Esophagus (tissue), 2 donors: ENCODE results near the gene DGUOK. TPM values are rescaled to one million over a fixed set of nuclear protein-coding genes. Genes with fewer than 3 reads are reported as not detected.
"Not testable (repeated sequence)": the region's sequence is repeated elsewhere in the genome, so short reads cannot be mapped to it uniquely, and the experiment has no call there.

Source experiments
- H3K27ac ChIP-seq, 2 donors: one replicate each; pipeline ENCODE4 v1.5.1; 2013; ENCODE audit warnings: low read depth in 2 of 2, mild to moderate bottlenecking in 2 of 2, inconsistent platforms in 1 of 2, low read length in 1 of 2, moderate library complexity in 1 of 2
- H3K27me3 ChIP-seq, 2 donors: one replicate each; pipeline ENCODE4 v1.6.1; 2013; ENCODE audit warnings: low read length in 2 of 2, control low read depth in 1 of 2, mild to moderate bottlenecking in 1 of 2; ENCODE audit not compliant: insufficient read depth in 2 of 2, control insufficient read depth in 1 of 2
- H3K36me3 ChIP-seq, 2 donors: one replicate each; pipeline ENCODE4 v1.6.1; 2013; ENCODE audit warnings: low read length in 1 of 2; ENCODE audit not compliant: control insufficient read depth in 2 of 2, insufficient read depth in 2 of 2
- H3K4me1 ChIP-seq, 2 donors: one replicate each; pipeline ENCODE4 v1.6.1; 2013; ENCODE audit warnings: low read length in 1 of 2; ENCODE audit not compliant: control insufficient read depth in 2 of 2, insufficient read depth in 2 of 2
- H3K4me3 ChIP-seq, 2 donors: one replicate each; pipeline ENCODE4 v1.5.1; 2013; ENCODE audit warnings: low read length in 2 of 2, mild to moderate bottlenecking in 2 of 2, low read depth in 1 of 2, moderate library complexity in 1 of 2
- H3K9me3 ChIP-seq, 2 donors: one replicate each; pipeline ENCODE4 v1.6.1; 2013; ENCODE audit warnings: mild to moderate bottlenecking in 2 of 2, low read depth in 1 of 2, low read length in 1 of 2, moderate library complexity in 1 of 2; ENCODE audit not compliant: control insufficient read depth in 2 of 2, insufficient read depth in 1 of 2
- WGBS, 2 donors: extraction: QIAGEN DNeasy Blood & Tissue Kit; methylation state at CpG; one replicate each; pipeline ENCODE4 v1.1.7; 2013; 5-methylcytosine and 5-hydroxymethylcytosine counted together
- polyA plus RNA-seq, 2 donors: library from polyadenylated mRNA; stranded (reverse); fragments of 200-250 nt; gene quantifications; one replicate each; pipeline ENCODE4 v1.2.3, GENCODE V29; 2013
- donor health status: healthy with polysubstance abuse.
- donor health status: Bipolar disorder and iron deficiency.

The DGUOK gene
- polyA plus RNA-seq, 2 donors: 42.8 to 45.6 TPM

DNA sequence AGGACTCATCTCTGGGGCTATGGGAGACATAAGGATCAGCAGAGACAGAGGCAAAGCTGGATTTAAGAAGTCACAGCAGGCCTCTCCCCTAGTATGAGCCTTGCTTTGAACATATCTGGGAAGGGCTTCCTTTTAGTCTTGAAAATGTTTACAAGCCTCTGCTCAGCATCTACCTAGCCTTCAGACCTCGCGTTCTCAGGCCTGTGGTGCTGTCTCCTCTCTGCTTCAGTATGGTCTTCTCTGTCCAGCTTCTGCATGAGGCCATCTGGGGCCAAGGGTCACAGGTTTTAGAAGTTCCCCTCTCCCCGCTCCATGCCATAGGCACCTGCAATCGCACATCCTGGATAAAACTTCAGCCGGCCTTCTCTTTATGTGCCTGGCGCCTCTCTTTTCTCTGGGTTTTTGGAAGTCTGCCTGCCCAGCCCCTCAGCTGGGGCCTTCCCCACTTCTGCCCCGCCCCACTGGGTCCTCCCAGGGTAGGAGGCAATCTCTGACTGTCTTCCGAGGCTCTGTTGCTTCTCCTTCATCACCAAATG, 26.8 kb upstream of the DGUOK start:
- whole genome bisulfite sequencing, 2 donors: 78 to 83% methylated on average over 8 of the region's 8 CpGs
- H3K27me3 ChIP-seq: no peaks in the 10 kb centered on the region
- no peaks in the 10 kb centered on the region for H3K4me1 ChIP-seq
- peak overlapping the region in 1 of 2 donors; percentile 21 for H3K4me3 ChIP-seq
- no peaks in the 10 kb centered on the region for H3K9me3 ChIP-seq
- peak overlapping the region in 1 of 2 donors; percentile 43 for H3K27ac ChIP-seq
- H3K36me3 ChIP-seq: no peaks in the 10 kb centered on the region

DNA sequence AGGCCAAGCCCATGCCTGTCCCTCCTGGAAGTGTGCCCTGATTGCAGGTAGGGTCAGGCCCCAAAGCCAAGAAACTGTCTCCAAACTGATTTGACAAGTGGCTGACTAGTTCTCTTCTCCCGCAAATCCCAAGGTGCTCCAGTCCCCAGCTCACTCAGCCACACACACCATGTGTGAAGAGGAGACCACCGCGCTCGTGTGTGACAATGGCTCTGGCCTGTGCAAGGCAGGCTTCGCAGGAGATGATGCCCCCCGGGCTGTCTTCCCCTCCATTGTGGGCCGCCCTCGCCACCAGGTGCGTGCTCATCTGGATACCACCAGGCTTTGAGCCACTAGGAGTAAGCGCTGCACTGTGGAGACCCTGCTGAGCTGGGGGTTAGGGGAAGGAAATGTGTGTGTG, 25.5 kb upstream of the DGUOK start:
- Histone ChIP-seq H3K36me3 (no peaks in the 10 kb centered on the region), H3K27ac (peak overlapping the region in 1 of 2 donors; percentile 51)

DNA sequence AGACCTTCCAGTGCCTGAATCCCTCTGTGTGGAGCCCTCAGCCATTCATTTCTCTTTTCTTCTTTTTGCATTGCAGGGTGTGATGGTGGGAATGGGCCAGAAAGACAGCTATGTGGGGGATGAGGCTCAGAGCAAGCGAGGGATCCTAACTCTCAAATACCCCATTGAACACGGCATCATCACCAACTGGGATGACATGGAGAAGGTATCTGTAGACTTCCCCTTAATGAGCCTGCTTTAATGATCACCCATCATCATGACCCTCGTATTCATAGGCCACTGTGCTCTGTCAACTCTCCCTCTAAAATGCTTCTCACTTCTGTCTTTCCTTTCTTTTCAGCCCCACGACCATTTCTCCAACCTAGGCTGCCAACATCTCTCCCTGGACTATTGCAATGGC, 24.4 kb upstream of the DGUOK start:
- H3K36me3 ChIP-seq: no peaks in the 10 kb centered on the region
- H3K27ac ChIP-seq: no peak overlapping the region
- H3K4me1 ChIP-seq: no peaks in the 10 kb centered on the region
- no peak overlapping the region for H3K4me3 ChIP-seq
- no peaks in the 10 kb centered on the region for H3K27me3 ChIP-seq
- H3K9me3 ChIP-seq: no peaks in the 10 kb centered on the region
- WGBS, 2 donors: 74 to 83% methylated on average over 4 of the region's 4 CpGs

More for the DNA sequence above, 25.5 kb upstream of the DGUOK start:
- WGBS, 2 donors: 71 to 84% methylated on average over 10 of the region's 10 CpGs
- H3K27me3 ChIP-seq: no peaks in the 10 kb centered on the region
- no peaks in the 10 kb centered on the region for H3K9me3 ChIP-seq
- H3K4me1 ChIP-seq: no peaks in the 10 kb centered on the region
- no peak overlapping the region for H3K4me3 ChIP-seq

DNA sequence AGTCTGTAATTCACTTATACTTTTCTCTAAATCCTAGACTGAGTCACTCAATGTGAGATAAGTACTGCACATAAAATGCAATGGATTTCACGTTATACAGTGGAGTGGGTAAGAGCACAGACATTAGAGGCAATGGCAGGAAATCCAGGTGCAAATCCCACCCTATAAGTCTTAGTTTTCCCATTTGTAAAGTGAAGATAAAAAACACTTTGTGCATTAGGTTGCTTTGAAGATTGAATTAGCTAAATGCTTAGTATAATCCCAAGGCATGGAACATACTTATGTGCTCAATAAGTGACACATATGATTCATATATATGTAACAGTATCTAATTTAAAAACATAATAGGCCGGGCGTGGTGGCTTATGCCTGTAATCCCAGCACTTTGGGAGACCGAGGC, 23.4 kb upstream of the DGUOK start:
- Histone ChIP-seq H3K36me3 (no peaks in the 10 kb centered on the region), H3K4me1 (no peaks in the 10 kb centered on the region), H3K9me3 (no peaks in the 10 kb centered on the region), H3K27me3 (no peaks in the 10 kb centered on the region), H3K4me3 (no peak overlapping the region), H3K27ac (no peak overlapping the region)
- WGBS, 2 donors: 63 to 77% methylated on average over 4 of the region's 4 CpGs

DNA sequence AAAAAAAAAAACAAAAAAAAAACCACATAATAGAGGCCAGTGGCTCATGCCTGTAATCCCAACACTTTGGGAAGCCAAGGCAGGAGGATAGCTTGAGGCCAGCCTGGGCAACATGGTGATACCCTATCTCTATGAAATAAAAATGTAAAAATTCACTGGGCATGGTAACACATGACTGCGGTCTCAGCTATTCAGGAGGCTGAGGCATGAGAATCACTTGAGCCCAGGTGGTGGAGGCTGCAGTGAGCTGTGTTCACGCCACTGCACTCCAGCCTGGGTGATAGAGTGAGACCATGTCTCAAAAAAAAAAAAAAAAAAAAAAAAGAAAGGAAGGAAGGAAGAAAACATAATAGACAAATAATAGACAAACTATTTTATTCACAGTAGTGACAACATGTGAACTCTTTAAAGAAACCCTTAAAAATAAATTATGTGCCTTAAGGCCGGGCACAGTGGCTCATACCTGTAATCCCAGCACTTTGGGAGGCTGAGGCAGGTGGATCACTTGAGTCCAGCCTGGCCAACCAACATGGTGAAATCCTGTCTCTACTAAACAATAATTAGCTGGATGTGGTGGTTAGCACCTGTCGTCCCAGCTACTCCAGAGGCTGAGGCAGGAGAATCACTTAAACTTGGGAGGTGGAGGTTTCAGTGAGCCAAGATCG, 22.6 kb upstream of the DGUOK start:
- 85 to 86% methylated on average over 5 of the region's 5 CpGs for WGBS, 2 donors
- not testable (repeated sequence) for H3K27ac ChIP-seq, H3K4me3 ChIP-seq, H3K4me1 ChIP-seq, H3K36me3 ChIP-seq, H3K9me3 ChIP-seq, H3K27me3 ChIP-seq

DNA sequence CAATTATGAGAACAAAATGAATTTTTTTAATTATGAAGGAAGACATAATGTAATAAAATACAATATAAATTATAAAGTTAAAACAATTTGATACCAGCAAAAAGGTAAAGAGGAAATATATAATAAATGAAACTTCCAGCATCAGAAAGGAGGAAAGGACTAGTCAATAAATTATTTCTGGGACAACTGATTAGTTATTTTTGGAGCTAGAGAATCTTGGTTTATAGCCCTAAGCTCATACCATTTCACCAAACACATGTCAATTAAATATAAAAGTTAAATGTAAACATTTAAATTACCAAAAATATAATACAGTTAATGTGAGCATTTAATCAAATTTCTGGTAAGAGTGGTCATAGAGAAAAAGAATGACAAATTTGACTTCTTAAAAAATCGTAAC, 21.7 kb upstream of the DGUOK start:
- Histone ChIP-seq H3K36me3 (no peaks in the 10 kb centered on the region), H3K9me3 (no peaks in the 10 kb centered on the region), H3K4me3 (no peak overlapping the region), H3K27me3 (no peaks in the 10 kb centered on the region), H3K4me1 (no peaks in the 10 kb centered on the region), H3K27ac (no peak overlapping the region)
- WGBS, 2 donors: 75 to 89% methylated on average over 1 of the region's 1 CpG

DNA sequence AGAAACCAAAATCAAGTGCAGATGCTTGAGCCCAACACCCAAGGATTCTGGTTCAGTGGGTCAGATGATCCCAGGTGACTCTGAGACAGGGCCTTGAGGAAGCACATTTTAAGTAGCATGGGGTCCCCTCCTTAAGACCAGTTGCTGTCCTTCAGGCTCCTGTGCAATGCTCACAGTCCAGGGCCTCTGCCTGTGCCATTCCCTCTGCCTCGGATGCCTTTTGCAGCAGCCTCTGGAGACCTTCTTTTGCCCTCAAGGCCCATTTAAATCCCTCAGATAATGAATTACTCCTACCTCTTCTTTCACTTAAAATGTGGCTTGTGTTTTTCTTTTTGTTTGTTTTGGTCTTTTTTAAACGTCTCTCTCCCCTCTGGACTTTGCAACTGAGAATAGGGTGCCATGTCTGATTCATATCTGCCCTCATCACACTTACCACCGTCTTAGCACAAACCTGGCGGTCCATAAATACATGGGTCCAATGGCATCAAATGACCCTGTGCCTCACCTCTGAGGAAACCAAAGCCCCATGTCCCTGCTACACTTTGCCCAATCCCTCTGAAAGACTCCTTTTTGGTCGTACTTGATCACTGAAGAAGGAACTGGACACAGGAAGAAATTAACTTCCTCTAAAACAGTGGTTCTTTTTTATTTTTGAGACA, 19.7 kb upstream of the DGUOK start:
- Histone ChIP-seq H3K9me3 (no peaks in the 10 kb centered on the region), H3K27ac (no peak overlapping the region), H3K4me3 (no peak overlapping the region), H3K36me3 (no peaks in the 10 kb centered on the region), H3K27me3 (no peaks in the 10 kb centered on the region), H3K4me1 (no peaks in the 10 kb centered on the region)
- WGBS, 2 donors: 68 to 75% methylated on average over 5 of the region's 5 CpGs

DNA sequence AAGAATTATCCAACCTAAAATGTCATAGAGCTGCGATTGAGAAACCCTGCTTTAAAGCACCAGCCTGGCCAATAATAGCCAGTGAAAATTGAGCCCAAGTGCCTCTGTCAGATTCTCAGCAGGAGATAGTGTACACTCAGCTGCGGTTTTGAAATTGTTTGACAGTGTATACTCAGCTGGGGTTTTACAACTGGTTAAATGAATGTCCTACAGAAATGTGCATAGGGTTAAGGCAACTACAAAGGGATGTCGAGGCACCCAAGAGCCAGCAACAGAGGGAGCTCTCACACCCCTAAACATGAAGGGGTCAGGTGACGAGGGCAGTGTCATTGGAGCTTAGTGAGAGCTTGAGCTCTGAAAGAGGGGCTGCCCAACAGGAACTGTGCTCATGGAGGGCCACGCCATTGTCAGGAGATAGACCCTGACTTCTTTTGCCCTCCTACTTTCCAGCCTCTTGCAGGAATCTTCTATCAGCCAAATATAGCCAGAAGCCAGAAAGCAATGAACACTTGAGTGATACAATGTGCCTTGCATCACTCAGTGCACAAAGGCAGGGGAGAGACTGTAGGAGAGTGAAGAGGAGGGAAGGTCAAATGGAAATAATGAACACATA, 18.7 kb upstream of the DGUOK start:
- Histone ChIP-seq H3K9me3 (no peaks in the 10 kb centered on the region), H3K36me3 (no peaks in the 10 kb centered on the region), H3K27ac (peak overlapping the region in 1 of 2 donors; percentile 29), H3K4me1 (no peaks in the 10 kb centered on the region), H3K4me3 (no peak overlapping the region), H3K27me3 (no peaks in the 10 kb centered on the region)
- 58 to 59% methylated on average over 5 of the region's 5 CpGs for WGBS, 2 donors

DNA sequence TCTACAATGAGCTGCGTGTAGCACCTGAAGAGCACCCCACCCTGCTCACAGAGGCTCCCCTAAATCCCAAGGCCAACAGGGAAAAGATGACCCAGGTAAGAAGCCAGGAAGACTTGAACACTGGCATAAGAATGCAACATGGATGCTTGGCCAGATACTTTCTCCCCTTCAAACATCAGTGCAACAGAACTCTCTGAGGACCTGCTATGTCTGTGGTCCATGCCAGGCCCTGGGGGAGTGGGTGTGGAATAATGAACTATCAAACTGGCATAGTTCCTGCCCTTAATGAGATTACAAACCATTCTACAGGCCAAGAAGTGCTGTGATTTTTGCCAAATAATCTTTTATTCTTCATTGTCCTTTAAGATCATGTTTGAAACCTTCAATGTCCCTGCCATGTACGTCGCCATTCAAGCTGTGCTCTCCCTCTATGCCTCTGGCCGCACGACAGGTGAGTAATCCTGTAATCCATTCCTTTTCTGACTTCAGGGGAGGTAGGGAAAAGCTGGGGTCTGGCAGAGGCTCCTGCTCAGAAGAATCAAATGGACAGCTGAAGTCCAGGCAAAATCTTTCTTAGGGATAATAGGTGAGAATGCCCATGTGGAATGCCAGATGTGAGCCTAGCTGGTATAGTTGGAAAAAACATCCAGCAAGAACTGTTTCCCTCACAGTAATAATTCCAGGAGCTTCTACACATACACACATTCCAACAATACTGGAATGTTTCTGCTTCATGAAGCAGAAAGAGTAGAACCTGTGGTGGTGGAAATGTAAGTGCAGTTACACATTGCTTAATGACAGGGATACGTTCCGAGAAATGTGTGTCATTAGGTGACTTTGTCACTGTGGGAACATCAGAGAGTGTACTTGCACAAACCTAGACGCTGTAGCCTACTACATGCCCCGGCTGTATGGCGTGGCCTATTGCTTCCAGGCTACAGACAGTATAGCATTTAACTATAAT, 17.7 kb upstream of the DGUOK start:
- 61 to 68% methylated on average over 10 of the region's 10 CpGs for WGBS, 2 donors
- H3K36me3 ChIP-seq: peaks cover 0 to 8% of the 10 kb centered on the region in 2 donors
- no peaks in the 10 kb centered on the region for H3K9me3 ChIP-seq
- no peaks in the 10 kb centered on the region for H3K4me1 ChIP-seq
- H3K4me3 ChIP-seq: no peak overlapping the region
- H3K27me3 ChIP-seq: no peaks in the 10 kb centered on the region
- H3K27ac ChIP-seq: peak overlapping the region in 1 of 2 donors; percentile 8
